ENCODE data around the gene RANBP17.
A peak's percentile ranks its signal among the peaks of the same experiment; 100 is the strongest.

Gene RANBP17

DNA sequence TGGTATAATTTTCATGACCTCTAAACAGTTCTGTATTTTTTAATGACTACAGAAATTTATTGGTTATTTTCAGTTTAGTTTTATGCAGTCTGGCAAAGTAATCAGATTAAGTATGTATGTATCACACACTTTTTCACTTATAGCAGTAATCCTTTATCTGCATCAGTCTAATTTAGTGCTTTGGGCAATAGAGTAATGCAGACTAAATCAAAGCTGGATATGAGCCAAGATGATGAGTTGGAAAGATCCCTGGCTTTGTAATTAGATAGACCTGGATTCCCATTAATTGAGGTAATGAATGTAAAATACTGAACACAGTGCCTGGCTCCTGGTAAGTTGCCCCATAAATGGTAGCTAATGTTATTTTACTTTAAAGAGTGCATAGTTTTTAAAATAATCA lies 231.8 kb downstream of the RANBP17 start:
- no peak for DNase-seq (ENCODE audit: low read depth)

DNA sequence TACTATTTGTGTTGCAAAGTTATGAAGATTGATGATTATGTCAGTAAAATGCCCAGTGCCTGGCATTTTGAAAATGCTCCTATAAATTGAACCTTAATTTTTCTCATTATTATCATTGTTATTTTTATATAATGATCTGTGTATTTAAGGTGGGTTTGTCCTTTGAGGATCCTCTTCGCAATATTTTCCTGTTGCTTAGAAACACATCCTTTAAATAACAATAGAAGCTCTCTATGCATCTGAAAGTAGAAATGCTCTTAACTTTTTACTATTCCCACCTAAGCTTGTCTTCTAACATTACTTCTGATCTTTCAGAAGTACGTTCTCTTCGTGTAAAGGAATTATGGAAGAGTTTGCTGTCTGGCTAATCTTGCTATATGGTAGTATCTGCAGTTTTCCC lies 232.5 kb downstream of the RANBP17 start:
- DNase-seq (ENCODE audit: low read depth), result no peak

DNA sequence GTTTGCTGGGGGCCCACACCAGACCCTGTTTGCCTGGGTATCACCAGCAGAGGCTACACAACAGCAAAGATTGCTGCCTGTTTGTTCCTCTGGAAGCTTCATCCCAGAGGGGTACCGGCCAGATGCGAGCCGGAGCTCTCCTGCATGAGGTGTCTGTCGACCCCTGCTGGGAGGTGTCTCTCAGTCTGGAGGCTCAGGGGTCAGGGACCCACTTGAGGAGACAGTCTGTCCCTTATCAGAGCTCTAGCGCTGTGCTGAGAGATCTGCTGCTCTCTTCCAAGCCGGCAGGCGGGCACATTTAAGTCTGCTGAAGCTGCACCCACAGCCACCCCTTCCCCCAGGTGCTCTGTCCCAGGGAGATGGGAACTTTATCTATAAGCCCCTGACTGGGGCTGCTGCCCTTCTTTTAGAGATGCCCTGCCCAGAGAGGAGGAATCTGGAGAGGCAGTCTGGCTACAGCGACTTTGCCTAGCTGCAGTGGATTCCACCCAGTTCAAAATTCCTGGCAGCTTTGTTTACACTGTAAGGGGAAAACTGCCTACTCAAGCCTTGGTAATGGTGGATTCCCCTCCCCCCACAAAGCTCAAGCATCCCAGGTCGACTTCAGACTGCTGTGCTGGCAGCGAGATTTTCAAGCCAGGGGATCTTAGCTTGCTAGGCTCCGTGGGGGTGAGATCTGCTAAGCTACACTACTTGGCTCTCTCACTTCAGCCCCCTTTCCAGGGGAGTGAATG lies 241.2 kb downstream of the RANBP17 start:
- no peak for DNase-seq (ENCODE audit: low read depth)

DNA sequence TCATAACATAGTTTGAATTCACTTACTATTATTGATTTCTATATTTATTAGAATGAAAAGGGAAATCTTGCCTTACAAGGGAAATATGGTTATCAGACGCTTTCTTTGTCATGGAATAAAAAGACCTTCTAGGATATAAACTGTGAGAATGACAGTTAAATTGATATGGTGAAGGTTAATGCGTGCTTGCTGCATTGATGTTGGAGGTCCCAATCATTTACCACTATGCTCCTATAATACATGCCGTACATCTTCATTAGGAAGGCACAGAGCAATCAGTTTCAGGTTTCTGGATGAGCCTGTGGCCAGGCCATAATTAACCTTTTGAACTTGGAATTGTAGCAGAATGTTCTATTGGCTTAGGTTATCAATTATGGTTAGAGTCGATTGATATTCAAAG lies 245.9 kb downstream of the RANBP17 start:
- DNase-seq (ENCODE audit: low read depth), result no peak

DNA sequence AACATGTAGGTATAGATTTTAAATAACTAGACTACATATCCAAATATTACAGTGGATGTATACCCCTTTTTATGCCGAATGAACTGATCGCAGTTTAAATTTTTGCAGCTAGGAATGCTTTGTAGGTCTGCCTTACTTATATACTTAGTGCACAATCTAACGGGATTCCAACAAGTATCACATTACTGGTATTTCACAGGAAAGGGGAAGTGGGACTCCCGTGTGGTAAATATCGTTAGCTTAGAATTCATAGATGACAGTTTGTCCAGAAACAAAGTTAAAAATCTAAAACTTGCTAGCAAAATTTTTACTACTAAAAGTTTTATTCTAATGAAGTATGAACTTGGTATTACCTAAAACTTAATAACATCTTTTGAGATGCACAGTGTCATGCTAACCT lies 253.7 kb downstream of the RANBP17 start:
- no peak for DNase-seq (ENCODE audit: low read depth)

DNA sequence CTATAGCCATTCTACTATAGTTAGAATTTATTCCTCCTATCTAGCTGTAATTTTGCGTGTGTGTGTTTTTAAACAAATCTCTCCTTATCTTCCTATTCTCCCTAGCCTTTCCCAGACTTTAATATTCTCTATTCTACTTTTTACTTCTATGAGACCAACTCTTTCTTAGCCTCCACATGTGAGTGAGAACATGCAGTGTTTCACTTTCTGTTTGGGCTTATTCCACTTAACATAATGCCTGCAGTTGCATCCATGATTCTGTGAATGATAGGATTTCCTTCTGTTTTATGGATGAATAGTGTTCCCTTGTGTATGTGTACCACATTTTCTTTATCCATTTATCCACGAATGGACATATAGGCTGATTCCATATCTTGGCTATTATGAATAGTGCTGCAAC lies 254.9 kb downstream of the RANBP17 start:
- no peak for DNase-seq (ENCODE audit: low read depth)

DNA sequence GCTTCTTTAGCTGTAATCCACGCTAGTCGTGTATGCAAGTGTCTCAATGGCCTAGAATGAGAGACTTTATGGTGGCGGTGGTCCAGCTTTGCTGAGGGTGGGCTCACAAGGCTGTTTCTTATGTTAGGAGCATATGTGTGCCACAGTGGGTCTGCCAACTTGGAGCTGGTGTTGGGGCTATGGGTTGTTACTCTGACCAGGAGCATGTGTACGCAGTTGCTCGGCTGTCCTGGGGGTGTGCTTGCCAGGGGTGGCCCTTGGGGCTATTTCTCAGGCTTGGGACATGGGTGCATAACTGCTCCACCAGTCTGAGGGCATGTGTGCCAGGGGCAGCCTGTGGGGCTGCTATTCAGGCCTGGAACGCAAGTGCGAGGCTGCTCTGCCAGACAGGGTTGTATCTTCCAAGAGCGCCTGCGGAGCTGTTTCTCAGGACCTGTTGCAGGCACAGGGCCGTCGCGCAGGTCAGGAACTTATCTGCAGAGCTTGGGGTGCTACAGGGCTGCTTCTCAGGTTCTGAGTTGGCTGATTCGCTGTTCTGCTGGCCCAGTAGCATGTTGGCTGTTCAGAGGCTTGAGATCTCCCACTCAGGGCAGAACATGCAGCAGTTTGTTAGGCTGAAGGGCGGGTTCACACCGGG lies 259.3 kb downstream of the RANBP17 start:
- DNase-seq (ENCODE audit: low read depth), result no peak

DNA sequence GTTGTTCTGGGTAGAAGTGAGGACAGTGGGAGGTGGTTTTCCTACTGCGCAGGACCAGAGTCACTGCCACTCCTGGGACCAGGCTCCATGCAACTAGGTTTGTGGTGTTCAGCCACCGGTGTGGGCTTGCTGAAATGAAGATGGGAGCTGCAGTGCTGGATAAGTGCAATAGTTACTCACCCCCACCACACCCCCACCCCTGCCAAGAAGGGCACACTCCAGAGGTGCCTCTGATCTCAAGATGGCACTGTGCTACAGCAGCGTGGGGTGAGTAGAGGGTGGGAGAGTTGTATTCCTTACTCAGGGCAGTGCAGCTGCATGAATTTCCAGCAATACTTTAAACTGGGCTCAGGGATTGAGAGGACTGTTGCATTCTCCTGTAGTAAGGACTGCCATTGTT lies 259.8 kb downstream of the RANBP17 start:
- DNase-seq (ENCODE audit: low read depth), result no peak

DNA sequence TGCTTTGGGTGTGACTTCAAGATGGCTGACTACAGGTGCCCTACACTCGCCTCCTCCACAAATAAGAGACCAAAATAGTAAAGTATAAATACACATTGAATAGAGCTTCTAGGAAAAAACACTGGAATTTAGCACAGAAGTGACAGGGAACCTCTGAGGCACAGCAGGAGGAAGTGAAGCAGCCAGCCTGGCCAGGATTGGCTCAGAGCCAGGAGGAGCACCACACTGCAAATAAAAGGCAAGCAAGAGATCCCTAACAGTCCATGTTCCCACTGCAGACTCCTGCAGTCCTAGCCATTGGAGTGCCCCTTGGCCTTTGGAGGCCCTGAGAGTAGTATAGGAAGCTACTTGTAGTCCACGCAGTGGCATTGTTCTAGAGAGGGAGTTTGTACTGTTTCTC lies 260.6 kb downstream of the RANBP17 start:
- no peak for DNase-seq (ENCODE audit: low read depth)

DNA sequence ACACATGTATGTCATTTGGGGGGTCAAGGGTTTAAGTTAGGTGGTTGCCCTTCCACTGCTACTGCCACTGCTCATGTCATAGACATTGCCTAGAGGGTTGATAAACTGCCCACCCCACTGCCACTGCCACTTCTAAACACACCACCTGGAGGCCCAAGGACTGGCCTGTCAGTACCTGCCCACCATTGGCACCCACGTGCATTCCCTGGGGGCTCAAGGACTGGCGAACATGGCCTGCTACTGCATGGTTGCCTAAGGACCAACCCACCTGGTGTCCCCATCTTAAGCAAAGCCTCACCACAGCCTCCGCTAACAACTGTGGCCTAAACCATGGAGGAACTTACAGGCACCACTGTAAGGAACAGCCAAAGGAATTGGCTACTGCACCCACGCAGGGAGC lies 261.6 kb downstream of the RANBP17 start:
- DNase-seq (ENCODE audit: low read depth), result no peak

DNA sequence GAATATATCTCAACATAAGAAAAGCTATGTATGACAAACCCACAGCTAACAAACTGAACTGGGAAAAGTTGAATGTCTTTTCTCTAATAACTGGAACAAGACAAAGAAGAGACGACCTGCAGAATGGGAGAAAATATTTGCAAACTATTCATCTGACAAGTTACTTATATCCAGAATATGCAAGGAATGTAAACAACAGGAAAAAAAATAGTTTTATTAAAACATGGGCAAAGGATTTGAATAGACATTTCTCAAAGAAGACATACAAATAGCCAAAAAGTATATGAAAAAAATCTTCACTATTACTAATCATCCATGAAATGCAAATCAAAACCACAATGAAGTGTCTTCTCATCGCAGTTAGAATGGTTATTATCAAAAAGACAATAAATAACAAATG lies 265.5 kb downstream of the RANBP17 start:
- peak; percentile 10 for DNase-seq (ENCODE audit: low read depth)

DNA sequence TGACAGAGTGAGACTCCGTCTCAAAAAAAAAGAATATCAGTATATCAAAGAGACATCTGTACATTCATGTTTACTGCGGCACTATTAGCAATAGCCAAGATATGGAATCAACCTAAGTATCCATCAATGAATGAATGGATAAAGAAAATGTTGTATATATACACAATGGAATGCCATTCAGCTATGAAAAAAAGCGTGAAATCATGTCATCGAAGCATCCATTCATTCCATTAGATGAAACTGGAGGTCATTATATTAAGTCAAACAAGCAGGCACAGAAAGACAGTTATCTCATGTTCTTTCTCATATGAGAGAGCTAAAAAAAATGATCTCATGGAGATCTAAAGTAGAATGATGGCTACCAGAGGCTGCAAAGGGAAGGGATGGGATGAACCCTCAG lies 266.3 kb downstream of the RANBP17 start:
- no peak for DNase-seq (ENCODE audit: low read depth)

DNA sequence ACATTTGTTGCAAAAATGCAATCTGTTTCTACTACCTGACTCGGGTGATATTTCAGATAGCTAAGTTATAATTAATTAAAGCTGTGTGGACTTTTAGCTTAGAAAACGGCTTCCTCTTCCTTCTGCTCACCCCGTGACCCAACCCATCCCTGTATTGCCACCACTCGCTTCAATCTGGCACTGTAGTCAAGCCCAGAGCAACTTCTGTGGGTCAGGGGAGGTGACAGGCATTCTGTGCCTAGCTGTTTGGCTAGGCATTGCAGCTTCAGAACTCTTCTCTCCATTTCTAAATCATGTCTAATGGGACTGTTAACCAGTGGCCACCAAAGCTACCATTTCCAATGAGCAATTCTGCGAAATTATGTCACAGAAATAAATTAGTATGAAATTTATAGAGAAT lies 267.5 kb downstream of the RANBP17 start:
- no peak for DNase-seq (ENCODE audit: low read depth)

DNA sequence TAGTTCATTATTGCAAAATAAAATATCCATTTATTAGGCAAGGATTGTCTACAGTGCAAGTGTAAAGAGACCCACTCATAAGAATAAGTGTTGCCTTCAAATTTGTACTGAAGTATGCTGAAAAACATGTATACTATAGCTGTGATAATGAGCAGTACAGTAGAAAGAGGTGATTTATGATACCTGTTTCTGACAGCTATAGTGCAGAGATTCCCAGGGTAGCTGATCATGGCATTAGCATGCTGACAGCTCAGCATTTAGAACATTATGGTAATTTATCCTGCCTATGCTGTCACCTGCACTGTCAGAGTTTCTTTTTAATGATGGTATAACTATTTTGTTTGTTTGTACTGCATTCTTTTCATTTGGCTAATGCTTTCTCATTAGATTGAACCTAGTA lies 269.7 kb downstream of the RANBP17 start:
- no peak for DNase-seq (ENCODE audit: low read depth)

DNA sequence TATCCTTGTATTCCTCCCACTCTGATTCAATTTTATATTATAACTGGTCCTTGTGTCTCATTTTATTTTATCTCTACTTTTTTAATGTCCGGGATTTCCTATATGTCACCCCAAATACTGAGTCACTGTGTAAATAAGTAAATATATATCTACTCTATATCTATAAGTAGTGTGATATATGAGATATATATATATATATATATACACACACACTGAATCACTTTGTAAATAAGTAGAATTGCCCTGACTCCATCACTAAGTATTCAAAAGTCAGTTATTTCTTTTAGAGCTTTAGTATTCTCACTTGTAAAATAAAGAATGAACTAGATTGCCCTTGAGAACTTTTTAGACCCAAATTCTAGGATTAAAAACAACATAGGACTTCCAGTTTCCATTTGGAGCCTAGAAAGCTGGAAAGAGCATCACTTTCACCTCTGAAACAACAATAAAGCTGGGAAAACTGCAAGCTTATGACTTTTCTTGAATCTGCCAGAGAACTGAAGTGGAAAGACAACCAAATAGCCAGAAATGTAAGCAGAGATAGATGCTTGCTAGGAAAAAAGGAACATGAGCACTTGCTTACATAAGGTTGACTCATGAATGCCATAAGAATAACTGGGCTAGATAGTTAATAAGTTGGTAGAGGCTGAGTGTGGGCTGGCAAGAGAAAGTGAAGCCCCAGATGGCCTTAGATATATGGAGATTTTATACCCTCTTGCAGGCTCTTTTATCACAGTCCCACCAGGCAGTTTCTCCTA lies 276.1 kb downstream of the RANBP17 start:
- DNase-seq (ENCODE audit: low read depth), result peak; percentile 51

DNA sequence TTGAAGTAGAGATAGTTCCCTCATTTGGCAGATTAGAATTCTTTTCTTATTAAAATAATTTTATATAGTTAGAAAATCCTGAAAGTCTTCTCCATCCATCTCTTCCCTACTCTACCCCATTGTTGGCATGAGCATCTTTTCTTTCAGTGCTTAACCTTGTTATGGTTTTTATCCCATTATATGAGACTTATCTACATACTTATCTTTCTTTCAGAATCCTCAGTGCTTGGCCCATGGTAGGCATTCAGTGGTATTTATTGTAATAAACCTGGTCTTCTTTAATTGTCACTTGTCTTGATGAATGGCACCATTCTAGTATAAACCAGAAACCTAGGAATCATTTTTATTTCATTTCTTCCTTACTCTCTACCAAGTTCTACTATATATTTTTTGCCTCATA lies 277.4 kb downstream of the RANBP17 start:
- DNase-seq (ENCODE audit: low read depth), result no peak

DNA sequence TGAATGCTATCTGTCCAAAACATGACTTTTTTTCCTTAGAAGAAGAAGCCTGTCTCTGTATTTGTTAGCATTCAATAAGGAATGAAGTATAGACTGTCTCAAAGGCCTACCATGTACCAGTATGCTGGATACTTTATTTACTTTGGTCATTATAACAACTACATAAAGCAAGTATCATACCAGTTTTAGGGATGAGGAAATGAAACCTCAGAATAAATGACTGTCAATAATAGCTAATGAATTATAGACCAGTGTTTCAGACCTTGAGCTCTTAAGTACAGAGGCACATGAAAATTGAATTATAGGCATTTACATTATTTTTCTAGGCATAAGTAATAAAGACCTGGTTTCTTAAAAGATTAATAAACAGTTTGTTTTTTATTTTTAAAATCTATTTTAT lies 280.8 kb downstream of the RANBP17 start:
- DNase-seq (ENCODE audit: low read depth), result no peak

DNA sequence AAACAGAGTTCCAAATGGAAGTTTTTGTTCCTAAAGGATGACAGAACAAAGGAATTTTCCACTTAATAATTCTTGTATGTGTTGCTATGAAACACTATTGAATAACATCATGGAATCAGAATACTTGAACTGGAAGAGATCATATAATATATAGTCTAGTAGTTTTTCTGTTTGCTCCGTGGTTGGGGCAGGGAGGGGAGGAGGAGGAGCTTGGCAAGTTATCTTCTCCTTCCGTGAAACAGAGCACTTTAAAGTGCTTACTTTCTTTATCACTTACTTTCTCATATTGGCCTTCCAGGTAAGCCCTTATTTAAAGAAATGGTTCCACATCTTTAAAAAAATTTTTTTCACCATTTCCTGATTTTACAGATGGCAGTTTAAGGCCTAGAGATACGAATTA lies 281.4 kb downstream of the RANBP17 start:
- no peak for DNase-seq (ENCODE audit: low read depth)

DNA sequence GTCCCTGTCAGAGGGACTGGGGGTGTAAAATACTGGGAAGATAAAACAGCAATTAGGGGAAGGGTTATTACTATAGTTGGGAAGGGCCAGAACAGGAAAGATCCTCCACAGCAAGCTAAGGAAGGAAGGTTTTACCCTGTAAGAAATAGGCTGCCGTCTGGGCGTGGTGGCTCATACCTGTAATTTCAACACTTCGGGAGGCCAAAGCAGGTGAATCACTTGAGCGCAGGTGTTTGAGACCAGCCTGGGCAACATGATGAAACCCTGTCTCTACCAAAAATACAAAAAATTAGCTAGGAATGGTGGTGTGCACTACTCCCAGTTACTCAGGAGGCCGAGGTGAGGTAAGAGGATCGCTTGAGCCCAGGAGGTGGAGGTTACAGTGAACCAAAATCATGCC lies 282.1 kb downstream of the RANBP17 start:
- no peak for DNase-seq (ENCODE audit: low read depth)

DNA sequence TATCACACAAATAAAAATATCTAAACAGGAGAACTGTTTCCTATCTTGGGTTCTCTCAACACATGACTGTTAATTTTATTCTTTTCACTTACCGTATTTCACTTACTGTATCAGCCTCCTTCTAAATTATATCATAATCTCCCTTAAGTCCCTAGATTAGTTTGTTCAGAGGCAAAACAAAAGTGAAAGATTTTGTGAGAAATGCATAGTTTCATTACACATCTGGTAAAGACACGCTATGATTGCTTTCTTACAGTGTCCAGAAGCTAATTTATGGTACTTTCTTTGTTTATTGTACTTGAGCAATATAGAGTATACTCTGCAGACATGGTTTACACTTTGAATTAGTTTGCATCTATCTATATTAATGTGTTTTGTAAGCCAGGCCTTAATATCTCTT lies 287.5 kb downstream of the RANBP17 start:
- no peak for DNase-seq (ENCODE audit: low read depth)

DNA sequence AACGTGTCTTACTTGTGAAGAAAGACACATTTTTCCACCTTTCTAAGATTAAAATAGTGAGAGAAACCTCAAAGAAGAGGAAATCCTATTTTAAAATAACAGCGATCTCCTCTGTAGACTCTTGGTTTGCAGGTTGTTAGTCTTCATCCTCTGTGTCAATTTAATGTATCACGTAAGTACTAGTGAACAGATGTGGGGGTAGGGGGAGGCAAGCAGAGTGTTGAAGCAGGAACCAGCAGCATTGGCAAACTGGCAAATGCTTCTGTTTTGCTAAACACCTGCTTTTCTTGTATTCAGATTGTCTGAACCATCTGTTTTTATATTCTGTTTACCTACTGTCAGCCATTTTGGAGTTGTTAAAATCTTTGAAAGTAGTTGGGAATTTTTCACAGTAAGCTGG lies 288.0 kb downstream of the RANBP17 start:
- DNase-seq (ENCODE audit: low read depth), result no peak

DNA sequence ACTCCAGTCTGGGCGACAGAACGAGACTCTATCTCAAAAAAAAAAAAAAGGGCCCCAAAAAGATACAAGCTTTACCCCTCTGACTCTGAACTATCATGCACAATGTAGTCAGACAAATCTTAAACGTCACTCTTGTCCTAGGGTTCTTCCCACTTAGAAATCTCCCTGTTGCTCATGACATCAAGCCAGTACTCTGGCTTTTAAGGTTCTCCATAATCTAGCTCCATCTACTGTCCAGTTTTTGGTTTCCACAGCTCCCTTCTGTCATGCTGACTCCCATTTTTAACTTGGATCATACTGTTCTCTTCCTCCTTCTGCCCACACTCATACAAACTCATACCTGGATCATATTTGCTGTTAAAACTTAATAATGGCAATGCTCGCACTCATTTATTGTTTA lies 290.6 kb downstream of the RANBP17 start:
- DNase-seq (ENCODE audit: low read depth), result no peak

DNA sequence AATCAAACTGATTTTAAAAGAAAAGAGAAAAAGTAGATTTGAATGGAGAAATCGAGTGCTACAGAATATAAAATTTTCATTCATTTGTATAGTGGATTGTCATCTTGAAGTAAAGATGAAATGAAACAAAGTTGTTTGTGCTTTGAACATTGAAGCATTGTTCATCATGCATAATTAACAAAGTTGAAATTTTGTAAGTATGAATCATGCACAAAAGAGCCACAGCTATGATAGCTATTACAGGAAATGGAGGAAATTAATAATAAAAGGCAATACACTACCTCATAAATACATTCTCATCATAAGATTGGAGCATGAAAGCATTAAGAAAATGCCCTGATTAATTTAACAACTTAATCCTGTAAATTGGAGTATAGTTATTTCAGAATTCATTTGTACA lies 293.8 kb downstream of the RANBP17 start:
- peak; percentile 42 for DNase-seq (ENCODE audit: low read depth)
